HepG2 (cell line): Measurements from ENCODE around the gene CLIC1. TPM values are rescaled to one million over a fixed set of nuclear protein-coding genes. Genes with fewer than 3 reads are reported as not detected.

Experiments used
- ATAC-seq: fragments of 200-7000 bp; cut with Tn5 transposase; 3 replicates; pipeline ENCODE4 v1.9.1; 2020; ENCODE audit warnings: mild to moderate bottlenecking, moderate library complexity
- BruUV-seq: library from RNA; stranded (reverse); fragments of 400-500 nt; replicated peaks from 2 replicates; lab custom pipeline; 2021; lab: Mats Ljungman, UMichigan
- CTCF ChIA-PET: fragments of 300-600 bp; formaldehyde crosslinking; extraction: SDS; loops from one replicate; lab custom pipeline; 2021; ENCODE audit warnings: low total read pairs, inconsistent platforms, low intra/inter-chr PET ratio; lab: Yijun Ruan, JAX
- POLR2A ChIA-PET: fragments of 350-600 bp; sonication (Branson Sonifier 250); formaldehyde crosslinking; loops from one replicate; lab custom pipeline; 2020; ENCODE audit warnings: antibody characterized with exemption, inconsistent platforms; lab: Yijun Ruan, JAX
- DNase-seq: peaks from one replicate; pipeline ENCODE4 v3.0.0-alpha.2; 2015; ENCODE audit warnings: low spot score
- FAIRE-seq: peaks from 3 replicates; lab custom pipeline; 2011; peaks lifted over from hg19 to GRCh38; lab: Jason Lieb, UNC
- H2AFZ ChIP-seq: one replicate; pipeline ENCODE4 v1.6.1; 2011; ENCODE audit warnings: low read length, inconsistent platforms
- H3K27ac ChIP-seq: fragments of 300-600 bp; 3 replicates; pipeline ENCODE4 v1.8.0; 2011; ENCODE audit warnings: mixed run types, mild to moderate bottlenecking, mixed read lengths, low read length, inconsistent platforms; ENCODE audit not compliant: insufficient read depth; ENCODE audit errors: extremely low read length
- H3K27me3 ChIP-seq, 2 experiments: fragments of 200-600 bp in 1 of 2; 2 replicates in 1 of 2; 3 replicates in 1 of 2; pipeline versions ENCODE4 v1.6.0 to v1.8.0; 2011; ENCODE audit warnings: low read length in 2 of 2, mild to moderate bottlenecking in 2 of 2, moderate library complexity in 2 of 2, inconsistent platforms in 1 of 2; ENCODE audit not compliant: insufficient read depth in 2 of 2, control insufficient read depth in 1 of 2
- H3K36me3 ChIP-seq, 2 experiments: fragments of 200-600 bp in 1 of 2; replicated peaks in 1 of 2; 2 replicates in 1 of 2; 3 replicates in 1 of 2; pipeline versions ENCODE4 v1.5.1 to v1.8.0; 2011; ENCODE audit warnings: low read length in 2 of 2, inconsistent platforms in 1 of 2; ENCODE audit not compliant: insufficient read depth in 2 of 2, control insufficient read depth in 1 of 2
- H3K4me1 ChIP-seq: 2 replicates; pipeline ENCODE4 v1.5.1; 2012; ENCODE audit warnings: low read length, inconsistent platforms; ENCODE audit not compliant: insufficient read depth
- H3K4me2 ChIP-seq: 2 replicates; pipeline ENCODE4 v1.6.0; 2011; ENCODE audit warnings: low read depth, low read length, inconsistent platforms
- H3K4me3 ChIP-seq, 3 experiments: fragments of 200-600 bp in 1 of 3; sonication (generic), shearing (Covaris generic) in 1 of 3; replicated peaks in 1 of 3; 2 replicates each; pipeline ENCODE4 v1.5.1; 2011 to 2016; ENCODE audit warnings: low read length in 3 of 3, inconsistent platforms in 2 of 3, low read depth in 2 of 3, mild to moderate bottlenecking in 2 of 3, control low read depth in 1 of 3, mixed read lengths in 1 of 3; ENCODE audit not compliant: insufficient read depth in 1 of 3
- H3K79me2 ChIP-seq: one replicate; pipeline ENCODE4 v1.6.1; 2011; ENCODE audit warnings: low read length, inconsistent platforms; ENCODE audit not compliant: insufficient read depth
- H3K9ac ChIP-seq: 2 replicates; pipeline ENCODE4 v1.6.0; 2011; ENCODE audit warnings: mild to moderate bottlenecking, low read depth, low read length, inconsistent platforms; ENCODE audit not compliant: insufficient read depth
- H3K9me3 ChIP-seq: 2 replicates; pipeline ENCODE4 v1.5.1; 2012; ENCODE audit warnings: mild to moderate bottlenecking, low read length
- H4K20me1 ChIP-seq: 2 replicates; pipeline ENCODE4 v1.6.0; 2011; ENCODE audit warnings: inconsistent platforms, mild to moderate bottlenecking, low read length, moderate library complexity; ENCODE audit not compliant: insufficient read depth
- CBX2 ChIP-seq, 2 experiments: fragments of 200-600 bp in 1 of 2; sonication (generic); formaldehyde crosslinking in 1 of 2; IDR thresholded peaks; 2 replicates each; pipeline versions ENCODE4 v1.7.0 to v1.8.1; 2018 to 2022; ENCODE audit warnings: low read depth in 2 of 2, low read length in 1 of 2, mild to moderate bottlenecking in 1 of 2, missing genetic modification reagents in 1 of 2
- EED ChIP-seq: sonication (generic); formaldehyde crosslinking; IDR thresholded peaks from 2 replicates; pipeline ENCODE4 v1.5.0; 2020; ENCODE audit warnings: mild to moderate bottlenecking, missing genetic modification reagents
- FOXK2 ChIP-seq: fragments of 450-650 bp; IDR thresholded peaks from 2 replicates; pipeline ENCODE4 v1.6.1; 2016
- GMEB1 ChIP-seq: sonication (generic); formaldehyde crosslinking; IDR thresholded peaks from 2 replicates; pipeline ENCODE4 v1.5.1; 2020; ENCODE audit warnings: missing genetic modification reagents, mild to moderate bottlenecking, borderline replicate concordance
- KAT7 ChIP-seq: IDR thresholded peaks from 2 replicates; pipeline ENCODE4 v1.6.1; 2018; ENCODE audit warnings: borderline replicate concordance, missing compliant biosample characterization
- KDM4B ChIP-seq: sonication (generic); formaldehyde crosslinking; IDR thresholded peaks from 2 replicates; pipeline ENCODE4 v1.4.0; 2020; ENCODE audit warnings: missing genetic modification reagents
- NAIF1 ChIP-seq: sonication (generic); formaldehyde crosslinking; IDR thresholded peaks from 2 replicates; pipeline ENCODE4 v1.5.0; 2020; ENCODE audit warnings: mild to moderate bottlenecking, missing genetic modification reagents, borderline replicate concordance
- RARA ChIP-seq: IDR thresholded peaks from 2 replicates; pipeline ENCODE4 v1.6.1; 2016; ENCODE audit warnings: missing genetic modification reagents, missing compliant biosample characterization
- SP5 ChIP-seq: IDR thresholded peaks from 2 replicates; pipeline ENCODE4 v1.6.1; 2016; ENCODE audit warnings: low read depth, borderline replicate concordance
- TCF7 ChIP-seq: sonication (generic); IDR thresholded peaks from 2 replicates; pipeline ENCODE4 v1.6.1; 2016; ENCODE audit warnings: antibody characterized with exemption, low read depth
- YEATS4 ChIP-seq: sonication (generic); formaldehyde crosslinking; IDR thresholded peaks from 2 replicates; pipeline ENCODE4 v1.4.0; 2020; ENCODE audit warnings: missing genetic modification reagents, borderline replicate concordance
- ZKSCAN5 ChIP-seq: sonication (generic); formaldehyde crosslinking; IDR thresholded peaks from 2 replicates; pipeline ENCODE4 v1.5.1; 2020; ENCODE audit warnings: mild to moderate bottlenecking, missing genetic modification reagents
- ZNF138 ChIP-seq: sonication (generic); formaldehyde crosslinking; IDR thresholded peaks from 2 replicates; pipeline ENCODE4 v1.5.0; 2020; ENCODE audit warnings: mild to moderate bottlenecking, low read depth, missing genetic modification reagents
- ZNF567 ChIP-seq: sonication (generic); formaldehyde crosslinking; IDR thresholded peaks from 2 replicates; pipeline ENCODE4 v1.8.1; 2023; ENCODE audit warnings: mild to moderate bottlenecking, missing genetic modification reagents, borderline replicate concordance
- ZNF761 ChIP-seq: sonication (generic); formaldehyde crosslinking; conservative IDR thresholded peaks from 2 replicates; pipeline ENCODE4 v1.4.0; 2020; ENCODE audit warnings: mild to moderate bottlenecking, missing genetic modification reagents
- WGBS: methylation state at CpG from one replicate; pipeline ENCODE4 v1.1.6; 2017; ENCODE audit warnings: low lambda C conversion rate; 5-methylcytosine and 5-hydroxymethylcytosine counted together
- in situ Hi-C: cut with HindIII; loops from 2 replicates; pipeline ENCODE4 v1.10.0; 2017; ENCODE audit warnings: low pct_unique_long_range_greater_than_20kb; ENCODE audit not compliant: extremely low pct_ligation_motif_present
- intact Hi-C: fragments of 100-400 bp; cut with micrococcal nuclease; formaldehyde crosslinking; loops from one replicate; pipeline ENCODE4 v1.10.0; 2022; ENCODE audit not compliant: unreplicated experiment
- polyA plus RNA-seq, 8 experiments: library from polyadenylated mRNA; depleted of rRNA in 3 of 8; stranded (reverse) in 7 of 8; unstranded in 1 of 8; fragments of >200 nt; fragmentation: Illumina TruSeq in 4 of 8; extraction: Trizol in 4 of 8; gene quantifications; 2 replicates each; pipeline versions ENCODE4 v1.2.1 to v1.2.3, GENCODE V29; 2011 to 2016; ENCODE audit warnings: low read depth in 4 of 8, missing spikeins in 1 of 8, mixed read lengths in 1 of 8; ENCODE audit not compliant: insufficient read depth in 1 of 8
- total RNA-seq, 5 experiments: library from RNA; depleted of rRNA; stranded (reverse); fragments of >200 nt; fragmentation: Illumina TruSeq; extraction: Trizol; gene quantifications; 2 replicates each; pipeline ENCODE4 v1.2.3, GENCODE V29; 2016; ENCODE audit warnings: low read depth in 1 of 5

CLIC1 gene
- total and polyA plus RNA-seq, 2 of the 13 experiments (the other 11 are each of a cell fraction or from before 2014, with no cell fraction given), result 602 to 891 TPM

GRCh38 chr6:31693535-31693934 lies 42.8 kb downstream of the CLIC1 start:
- FAIRE-seq (no peak), DNase-seq (no peak), ATAC-seq (no peak)
- Histone ChIP-seq H3K9ac (no peak overlapping the region), H3K36me3 (peaks cover 48 to 80% of the 10 kb centered on the region in 2 experiments), H2AFZ (no peak overlapping the region), H3K4me1 (peaks cover 12% of the 10 kb centered on the region; the same call in 1 of the 2 replicates), H3K27ac (no peak overlapping the region), H3K4me2 (no peak overlapping the region), H4K20me1 (no peaks in the 10 kb centered on the region), H3K27me3 (no peaks in the 10 kb centered on the region), H3K4me3 (no peak overlapping the region), H3K9me3 (no peaks in the 10 kb centered on the region), H3K79me2 (no peaks in the 10 kb centered on the region)
- in situ Hi-C loops, result no loop called here
- BruUV-seq, result no TSS peak
- intact Hi-C loops, result no loop called here
- CTCF ChIA-PET, result no interaction called here
- no peak for TF ChIP-seq KDM4B
- TF ChIP-seq TCF7, result no peak
- no peak for TF ChIP-seq ZNF761
- no peak for TF ChIP-seq RARA
- no peak for TF ChIP-seq ZNF138 (CRISPR knock-in tag)
- TF ChIP-seq NAIF1 (CRISPR knock-in tag), result no peak
- TF ChIP-seq YEATS4 (CRISPR knock-in tag), result no peak
- no peak for TF ChIP-seq GMEB1 (CRISPR knock-in tag)
- TF ChIP-seq ZKSCAN5 (CRISPR knock-in tag), result no peak
- no peak for TF ChIP-seq CBX2 (IDR thresholded peaks at IDR 0.05; ENCODE audit: low read depth, low read length)
- TF ChIP-seq CBX2 (CRISPR knock-in tag; IDR thresholded peaks at IDR 0.05; ENCODE audit: low read depth), result no peak
- no peak for TF ChIP-seq EED (CRISPR knock-in tag)
- TF ChIP-seq KAT7 (CRISPR knock-in tag), result no peak
- TF ChIP-seq FOXK2, result no peak
- no peak for TF ChIP-seq SP5
- TF ChIP-seq ZNF567, result no peak
- WGBS, result 95% methylated on average over 6 of the region's 6 CpGs
- POLR2A ChIA-PET, result interaction anchor here (4.9 kb wide), 1 partner anchor 9 kb away, joined by 22 read pairs; the partner anchor contains the start of gene ABHD16A
